Measurements from ENCODE around the gene BMP4. TPM values are rescaled to one million over a fixed set of nuclear protein-coding genes. Genes with fewer than 3 reads are reported as not detected.
"Not testable (repeated sequence)": the region's sequence is repeated elsewhere in the genome, so short reads cannot be mapped to it uniquely, and the experiment has no call there.

Gene BMP4
- not detected for polyA plus RNA-seq

GRCh38 chr14:53956427-53957201 is at the start of gene BMP4:
Gene BMP4 (minus strand): TSS chr14:53956825. CDS start chr14:53952222, 4,603 bp downstream.
- peaks cover 58% of the 10 kb centered on the region for H3K27me3 Mint-ChIP-seq
- peak within 1 kb of the TSS; percentile 50 to 85 (median 76) for H3K4me3 Mint-ChIP-seq
- H3K36me3 Mint-ChIP-seq: no peaks in the 10 kb centered on the region
- no peak within 1 kb of the TSS for H3K27ac Mint-ChIP-seq
- H3K9me3 Mint-ChIP-seq: no peaks in the 10 kb centered on the region
- peaks cover 9 to 21% (median 12%) of the 10 kb centered on the region in 3 donors for H3K4me1 Mint-ChIP-seq

- H3K9me3 Mint-ChIP-seq: peaks cover 0 to 5% (median 4%) of the 10 kb centered on the region in 3 donors
Measured at GRCh38 chr14:54003064-54003463, 46.4 kb upstream of the BMP4 start.

GRCh38 chr14:54002653-54003052 is 46.0 kb upstream of the BMP4 start:
- no peak overlapping the region for H3K27ac Mint-ChIP-seq

More at GRCh38 chr14:54003064-54003463, 46.4 kb upstream of the BMP4 start:
- H3K27ac Mint-ChIP-seq: no peak overlapping the region
- H3K27me3 Mint-ChIP-seq: no peaks in the 10 kb centered on the region
- peaks cover 2% of the 10 kb centered on the region for H3K36me3 Mint-ChIP-seq
- no peaks in the 10 kb centered on the region for H3K4me1 Mint-ChIP-seq
- no peak overlapping the region for H3K4me3 Mint-ChIP-seq

GRCh38 chr14:54001189-54001878 is 44.7 kb upstream of the BMP4 start:
- H3K4me3 Mint-ChIP-seq: no peak overlapping the region
- no peaks in the 10 kb centered on the region for H3K36me3 Mint-ChIP-seq
- peaks cover 0 to 5% (median 4%) of the 10 kb centered on the region in 3 donors for H3K9me3 Mint-ChIP-seq
- no peak overlapping the region for H3K27ac Mint-ChIP-seq
- no peaks in the 10 kb centered on the region for H3K27me3 Mint-ChIP-seq
- H3K4me1 Mint-ChIP-seq: no peaks in the 10 kb centered on the region

More at GRCh38 chr14:54002653-54003052, 46.0 kb upstream of the BMP4 start:
- Mint-ChIP-seq H3K4me3 (no peak overlapping the region), H3K9me3 (peaks cover 0 to 5% (median 4%) of the 10 kb centered on the region in 3 donors), H3K27me3 (no peaks in the 10 kb centered on the region), H3K4me1 (no peaks in the 10 kb centered on the region), H3K36me3 (peaks cover 2% of the 10 kb centered on the region)

- H3K27ac Mint-ChIP-seq: no peak overlapping the region
Measured at GRCh38 chr14:54000341-54000811, 43.8 kb upstream of the BMP4 start.

GRCh38 chr14:53999061-53999488 is 42.5 kb upstream of the BMP4 start:
- H3K4me3 Mint-ChIP-seq: no peak overlapping the region

More at GRCh38 chr14:54000341-54000811, 43.8 kb upstream of the BMP4 start:
- Mint-ChIP-seq H3K4me1 (no peaks in the 10 kb centered on the region), H3K36me3 (no peaks in the 10 kb centered on the region), H3K4me3 (no peak overlapping the region), H3K27me3 (no peaks in the 10 kb centered on the region), H3K9me3 (no peaks in the 10 kb centered on the region)

GRCh38 chr14:53996041-53996440 is 39.4 kb upstream of the BMP4 start:
- Mint-ChIP-seq H3K9me3 (no peaks in the 10 kb centered on the region), H3K27ac (no peak overlapping the region), H3K27me3 (peaks cover 3% of the 10 kb centered on the region), H3K4me1 (no peaks in the 10 kb centered on the region), H3K36me3 (no peaks in the 10 kb centered on the region), H3K4me3 (no peak overlapping the region)

More at GRCh38 chr14:53999061-53999488, 42.5 kb upstream of the BMP4 start:
- Mint-ChIP-seq H3K9me3 (no peaks in the 10 kb centered on the region), H3K36me3 (no peaks in the 10 kb centered on the region), H3K27me3 (peaks cover under 1% of the 10 kb centered on the region), H3K4me1 (no peaks in the 10 kb centered on the region), H3K27ac (no peak overlapping the region)

- no peaks in the 10 kb centered on the region for H3K36me3 Mint-ChIP-seq
- H3K9me3 Mint-ChIP-seq: peaks cover 0 to 2% (median 0%) of the 10 kb centered on the region in 3 donors
- no peaks in the 10 kb centered on the region for H3K4me1 Mint-ChIP-seq
- H3K27me3 Mint-ChIP-seq: peaks cover 3% of the 10 kb centered on the region
- H3K27ac Mint-ChIP-seq: no peak overlapping the region
- no peak overlapping the region for H3K4me3 Mint-ChIP-seq
Measured at GRCh38 chr14:53993920-53994607, 37.4 kb upstream of the BMP4 start.

GRCh38 chr14:53990978-53991377 is 34.4 kb upstream of the BMP4 start:
- Mint-ChIP-seq H3K4me1 (no peaks in the 10 kb centered on the region), H3K36me3 (peaks cover 1% of the 10 kb centered on the region), H3K27me3 (peaks cover 3% of the 10 kb centered on the region), H3K4me3 (no peak overlapping the region), H3K27ac (no peak overlapping the region), H3K9me3 (peaks cover 1 to 13% (median 9%) of the 10 kb centered on the region in 3 donors)

GRCh38 chr14:53986718-53987117 is 30.1 kb upstream of the BMP4 start:
- H3K36me3 Mint-ChIP-seq, H3K4me3 Mint-ChIP-seq, H3K27ac Mint-ChIP-seq, H3K27me3 Mint-ChIP-seq, H3K4me1 Mint-ChIP-seq: not testable (repeated sequence)
- peaks cover 5 to 25% (median 16%) of the 10 kb centered on the region in 3 donors for H3K9me3 Mint-ChIP-seq

- H3K9me3 Mint-ChIP-seq: peaks cover 5 to 25% (median 14%) of the 10 kb centered on the region in 3 donors
- H3K4me3 Mint-ChIP-seq, H3K36me3 Mint-ChIP-seq, H3K27ac Mint-ChIP-seq, H3K4me1 Mint-ChIP-seq, H3K27me3 Mint-ChIP-seq: not testable (repeated sequence)
Measured at GRCh38 chr14:53984958-53985357, 28.3 kb upstream of the BMP4 start.

- no peaks in the 10 kb centered on the region for H3K27me3 Mint-ChIP-seq
- H3K36me3 Mint-ChIP-seq: peaks cover 1% of the 10 kb centered on the region
- peaks cover 5 to 24% (median 14%) of the 10 kb centered on the region in 3 donors for H3K9me3 Mint-ChIP-seq
- H3K27ac Mint-ChIP-seq: no peak overlapping the region
- H3K4me3 Mint-ChIP-seq: no peak overlapping the region
- no peaks in the 10 kb centered on the region for H3K4me1 Mint-ChIP-seq
Measured at GRCh38 chr14:53983112-53983511, 26.5 kb upstream of the BMP4 start.

GRCh38 chr14:53982546-53982945 is 25.9 kb upstream of the BMP4 start:
- H3K27ac Mint-ChIP-seq: no peak overlapping the region
- peaks cover 1% of the 10 kb centered on the region for H3K36me3 Mint-ChIP-seq
- no peaks in the 10 kb centered on the region for H3K27me3 Mint-ChIP-seq
- H3K4me1 Mint-ChIP-seq: peaks cover 0 to under 1% (median 0%) of the 10 kb centered on the region in 3 donors
- H3K4me3 Mint-ChIP-seq: no peak overlapping the region
- H3K9me3 Mint-ChIP-seq: peaks cover 5 to 20% (median 14%) of the 10 kb centered on the region in 3 donors

GRCh38 chr14:53979747-53980642 is 23.4 kb upstream of the BMP4 start:
- H3K9me3 Mint-ChIP-seq: peaks cover 2 to 8% (median 4%) of the 10 kb centered on the region in 3 donors
- H3K27ac Mint-ChIP-seq: no peak overlapping the region
- H3K4me3 Mint-ChIP-seq: no peak overlapping the region
- H3K27me3 Mint-ChIP-seq: peaks cover 2% of the 10 kb centered on the region
- peaks cover 0 to 2% (median 0%) of the 10 kb centered on the region in 3 donors for H3K4me1 Mint-ChIP-seq
- no peaks in the 10 kb centered on the region for H3K36me3 Mint-ChIP-seq

Measured in IgD-negative memory B cell (primary cell).